ENCODE measurements around the gene TIMD4. TPM values are rescaled to one million over a fixed set of nuclear protein-coding genes. Genes with fewer than 3 reads are reported as not detected.
A peak's percentile ranks its signal among the peaks of the same experiment; 100 is the strongest.

The TIMD4 gene
- total and polyA plus RNA-seq, 2 donors (not counting 1 experiment from before 2014, with no cell fraction given) = 0.07 TPM; not detected in 1

DNA sequence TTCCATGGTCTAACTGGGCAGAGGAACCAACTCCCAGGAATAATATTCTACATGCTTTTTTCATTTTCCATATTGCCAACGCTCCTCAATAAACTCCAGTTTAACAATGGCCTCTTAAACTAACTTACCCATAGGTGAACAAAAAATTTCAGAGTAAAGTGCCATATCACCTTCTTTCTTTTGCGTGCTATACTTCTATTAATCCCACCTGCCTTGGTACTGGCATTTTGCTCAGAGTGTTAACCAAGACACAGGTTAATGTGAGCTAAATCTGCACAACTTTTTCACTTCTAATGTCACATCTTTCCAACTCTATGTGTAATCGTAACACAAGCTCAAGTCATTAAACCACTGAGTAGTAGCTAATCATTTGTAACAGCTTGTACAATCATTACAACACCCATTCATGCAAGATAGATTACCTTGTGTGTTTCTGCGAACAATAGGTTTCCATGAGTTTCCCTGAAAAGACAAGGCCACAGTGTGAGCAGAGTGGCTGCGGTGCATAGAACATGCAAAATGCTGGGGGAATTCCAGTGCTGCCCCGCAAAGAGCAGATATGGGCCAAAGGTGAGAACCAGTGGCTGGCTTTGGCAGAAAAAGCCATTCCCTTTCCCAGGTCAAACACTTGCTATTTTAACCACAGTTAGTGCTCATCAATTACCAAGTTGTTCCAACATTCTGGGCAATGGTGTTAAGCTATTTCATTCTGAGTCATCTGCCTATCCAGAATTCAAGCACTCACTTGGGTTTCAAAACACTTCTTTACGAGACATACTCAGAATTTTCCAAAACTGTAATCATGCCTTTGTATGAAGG is 42.8 kb downstream of the TIMD4 start:
- Histone ChIP-seq H3K4me3 (ENCODE audit: control extremely low read depth in 1 of 5, extremely low read depth in 1 of 5, insufficient read depth in 1 of 5, low read depth in 2 of 5, low read length in 4 of 5) (no peak overlapping the region), H3K36me3 (replicated peaks in 1 of 2; ENCODE audit: control extremely low read depth in 1 of 2, control insufficient read depth in 1 of 2, extremely low read depth in 1 of 2, insufficient read depth in 2 of 2, low read length in 1 of 2) (no peaks in the 10 kb centered on the region), H4K20me1 (ENCODE audit: control insufficient read depth, insufficient read depth, low read length, poor library complexity, severe bottlenecking) (no peaks in the 10 kb centered on the region), H3K27ac (ENCODE audit: low read length in 2 of 2) (no peak overlapping the region), H3K27me3 (replicated peaks in 1 of 4; ENCODE audit: control extremely low read depth in 1 of 4, control insufficient read depth in 3 of 4, insufficient read depth in 4 of 4, low read length in 3 of 4) (no peaks in the 10 kb centered on the region), H3K4me2 (replicated peaks; ENCODE audit: low read depth, low read length, poor library complexity, severe bottlenecking) (no peak overlapping the region), H2AFZ (ENCODE audit: insufficient read depth, low read depth, low read length, poor library complexity, severe bottlenecking) (peak overlapping the region; percentile 25), H3K4me1 (ENCODE audit: control insufficient read depth in 2 of 2, insufficient read depth in 2 of 2, low read length in 2 of 2) (peaks cover 16 to 23% of the 10 kb centered on the region in 2 donors), H3K9me3 (ENCODE audit: control extremely low read depth in 1 of 3, control insufficient read depth in 2 of 3, insufficient read depth in 1 of 3, low read length in 2 of 3) (no peaks in the 10 kb centered on the region), H3K79me2 (ENCODE audit: control insufficient read depth, insufficient read depth, low read length) (no peaks in the 10 kb centered on the region), H3K9ac (ENCODE audit: low read length) (no peak overlapping the region)
- CTCF ChIA-PET = no interaction called here
- Mint-ChIP-seq H3K27ac (no peak overlapping the region), H3K27me3 (no peaks in the 10 kb centered on the region), H3K9me3 (ENCODE audit: insufficient read depth) (no peaks in the 10 kb centered on the region), H3K4me1 (peaks cover 31% of the 10 kb centered on the region), H3K4me3 (no peak overlapping the region)
- no peak for ATAC-seq (ENCODE audit: low read depth)
- intact Hi-C loops (cut with micrococcal nuclease) = no loop called here
- 91% methylated on average over 5 of the region's 7 CpGs for WGBS (ENCODE audit: insufficient coverage)
- TF ChIP-seq, protein P1, sequence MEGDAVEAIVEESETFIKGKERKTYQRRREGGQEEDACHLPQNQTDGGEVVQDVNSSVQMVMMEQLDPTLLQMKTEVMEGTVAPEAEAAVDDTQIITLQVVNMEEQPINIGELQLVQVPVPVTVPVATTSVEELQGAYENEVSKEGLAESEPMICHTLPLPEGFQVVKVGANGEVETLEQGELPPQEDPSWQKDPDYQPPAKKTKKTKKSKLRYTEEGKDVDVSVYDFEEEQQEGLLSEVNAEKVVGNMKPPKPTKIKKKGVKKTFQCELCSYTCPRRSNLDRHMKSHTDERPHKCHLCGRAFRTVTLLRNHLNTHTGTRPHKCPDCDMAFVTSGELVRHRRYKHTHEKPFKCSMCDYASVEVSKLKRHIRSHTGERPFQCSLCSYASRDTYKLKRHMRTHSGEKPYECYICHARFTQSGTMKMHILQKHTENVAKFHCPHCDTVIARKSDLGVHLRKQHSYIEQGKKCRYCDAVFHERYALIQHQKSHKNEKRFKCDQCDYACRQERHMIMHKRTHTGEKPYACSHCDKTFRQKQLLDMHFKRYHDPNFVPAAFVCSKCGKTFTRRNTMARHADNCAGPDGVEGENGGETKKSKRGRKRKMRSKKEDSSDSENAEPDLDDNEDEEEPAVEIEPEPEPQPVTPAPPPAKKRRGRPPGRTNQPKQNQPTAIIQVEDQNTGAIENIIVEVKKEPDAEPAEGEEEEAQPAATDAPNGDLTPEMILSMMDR (IDR thresholded peaks at IDR 0.05) = no peak
- TF ChIP-seq EZH2 (IDR thresholded peaks at IDR 0.05; ENCODE audit: borderline replicate concordance, insufficient read depth, low read depth, low read length, poor library complexity, severe bottlenecking) = no peak
- DNase-seq = no peak
- POLR2A ChIA-PET = interaction anchor here (0.6 kb wide), 1 partner anchor 9 kb away, joined by 3 read pairs; no protein-coding TSS in a partner anchor

DNA sequence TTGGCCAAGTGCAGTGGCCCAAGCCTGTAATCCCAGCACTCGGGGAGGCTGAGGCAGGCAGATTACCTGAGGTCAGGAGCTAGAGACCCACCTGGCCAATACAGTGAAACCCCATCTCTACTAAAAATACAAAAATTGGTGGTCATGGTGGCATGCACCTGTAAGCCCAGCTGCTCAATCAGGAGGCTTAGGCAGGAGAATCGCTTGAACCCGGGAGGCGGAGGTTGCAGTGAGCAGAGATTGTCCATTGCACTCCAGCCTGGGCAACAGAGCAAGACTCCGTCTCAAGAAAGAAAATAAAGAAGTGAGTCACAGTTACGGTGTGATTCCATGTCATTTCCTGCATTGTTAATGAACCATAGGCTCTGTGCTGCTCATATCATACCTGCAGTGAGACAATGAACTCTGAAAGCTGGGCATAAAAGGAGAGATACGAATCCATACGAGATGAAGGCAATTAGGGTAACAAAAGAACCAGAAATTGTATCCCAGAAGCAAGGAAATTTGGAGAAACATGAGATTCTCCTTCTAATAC is 44.6 kb downstream of the TIMD4 start:
- no peak overlapping the region for H3K9ac ChIP-seq (ENCODE audit: low read length)
- H3K79me2 ChIP-seq (ENCODE audit: control insufficient read depth, insufficient read depth, low read length) = no peaks in the 10 kb centered on the region
- H3K4me3 ChIP-seq (ENCODE audit: control extremely low read depth in 1 of 5, extremely low read depth in 1 of 5, insufficient read depth in 1 of 5, low read depth in 2 of 5, low read length in 4 of 5) = no peak overlapping the region
- no peak for TF ChIP-seq EZH2 (IDR thresholded peaks at IDR 0.05; ENCODE audit: borderline replicate concordance, insufficient read depth, low read depth, low read length, poor library complexity, severe bottlenecking)
- TF ChIP-seq, protein P1 (IDR thresholded peaks at IDR 0.05) = no peak
- H3K36me3 ChIP-seq (replicated peaks in 1 of 2; ENCODE audit: control extremely low read depth in 1 of 2, control insufficient read depth in 1 of 2, extremely low read depth in 1 of 2, insufficient read depth in 2 of 2, low read length in 1 of 2) = no peaks in the 10 kb centered on the region
- ChIA-PET CTCF (no interaction called here), POLR2A (no interaction called here)
- ATAC-seq (ENCODE audit: low read depth) = no peak
- intact Hi-C loops (cut with micrococcal nuclease) = no loop called here
- H2AFZ ChIP-seq (ENCODE audit: insufficient read depth, low read depth, low read length, poor library complexity, severe bottlenecking) = no peak overlapping the region
- no peaks in the 10 kb centered on the region for H3K9me3 ChIP-seq (ENCODE audit: control extremely low read depth in 1 of 3, control insufficient read depth in 2 of 3, insufficient read depth in 1 of 3, low read length in 2 of 3)
- peaks cover 30 to 38% of the 10 kb centered on the region in 2 donors for H3K4me1 ChIP-seq (ENCODE audit: control insufficient read depth in 2 of 2, insufficient read depth in 2 of 2, low read length in 2 of 2)
- H4K20me1 ChIP-seq (ENCODE audit: control insufficient read depth, insufficient read depth, low read length, poor library complexity, severe bottlenecking) = no peaks in the 10 kb centered on the region
- Mint-ChIP-seq H3K27ac (no peak overlapping the region), H3K4me3 (no peak overlapping the region), H3K27me3 (no peaks in the 10 kb centered on the region), H3K4me1 (peaks cover 47% of the 10 kb centered on the region), H3K9me3 (ENCODE audit: insufficient read depth) (no peaks in the 10 kb centered on the region)
- H3K4me2 ChIP-seq (replicated peaks; ENCODE audit: low read depth, low read length, poor library complexity, severe bottlenecking) = no peak overlapping the region
- no peaks in the 10 kb centered on the region for H3K27me3 ChIP-seq (replicated peaks in 1 of 4; ENCODE audit: control extremely low read depth in 1 of 4, control insufficient read depth in 3 of 4, insufficient read depth in 4 of 4, low read length in 3 of 4)
- no peak overlapping the region for H3K27ac ChIP-seq (ENCODE audit: low read length in 2 of 2)
- WGBS (ENCODE audit: insufficient coverage) = 77% methylated on average over 5 of the region's 8 CpGs
- DNase-seq = no peak
